ENCODE results near the gene CSNK1G2. TPM values are rescaled to one million over a fixed set of nuclear protein-coding genes. Genes with fewer than 3 reads are reported as not detected.

CSNK1G2 gene
- total and polyA plus RNA-seq, 2 of the 13 experiments (the other 11 are each of a cell fraction or from before 2014, with no cell fraction given), result 53.8 to 72.5 TPM

DNA sequence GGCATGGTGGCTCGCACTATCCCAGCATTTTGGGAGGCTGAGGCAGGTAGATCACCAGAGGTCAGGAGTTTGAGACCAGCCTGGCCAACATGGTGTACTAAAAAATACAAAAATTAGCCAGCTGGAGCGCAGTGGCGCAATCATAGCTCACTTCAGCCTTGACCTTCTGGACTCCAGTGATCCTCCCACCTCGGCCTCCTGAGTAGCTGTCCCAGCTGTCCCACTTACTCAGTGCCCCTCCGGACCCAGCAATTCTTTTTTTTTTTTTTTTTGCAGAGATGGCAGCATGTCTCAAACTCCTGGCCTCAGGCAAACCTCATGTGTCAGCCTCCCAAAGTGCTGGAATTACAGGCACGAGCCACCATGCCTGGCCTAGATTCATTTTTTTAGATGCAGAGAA is 38.0 kb upstream of the CSNK1G2 start (continued):
- TF ChIP-seq MYPOP (CRISPR knock-in tag; IDR thresholded peaks at IDR 0.05), result no peak
- no peak for TF ChIP-seq ZNF317 (CRISPR knock-in tag; IDR thresholded peaks at IDR 0.05)
- TF ChIP-seq NR2C2 (CRISPR knock-in tag; IDR thresholded peaks at IDR 0.05; ENCODE audit: borderline replicate concordance), result peak; percentile 44; the same call in 1 of the 2 replicates
- TF ChIP-seq PCBP1 (IDR thresholded peaks at IDR 0.05; ENCODE audit: borderline replicate concordance, low read depth, low read length), result no peak
- TF ChIP-seq WIZ (CRISPR knock-in tag; IDR thresholded peaks at IDR 0.05), result no peak
- TF ChIP-seq NFRKB (IDR thresholded peaks at IDR 0.05), result no peak
- TF ChIP-seq ZKSCAN1 (IDR thresholded peaks at IDR 0.05; ENCODE audit: low read length), result no peak
- TF ChIP-seq ZNF839 (CRISPR knock-in tag; IDR thresholded peaks at IDR 0.05; ENCODE audit: borderline replicate concordance), result no peak
- no peak for TF ChIP-seq ZNF879 (CRISPR knock-in tag; IDR thresholded peaks at IDR 0.05)
- TF ChIP-seq, protein P1, sequence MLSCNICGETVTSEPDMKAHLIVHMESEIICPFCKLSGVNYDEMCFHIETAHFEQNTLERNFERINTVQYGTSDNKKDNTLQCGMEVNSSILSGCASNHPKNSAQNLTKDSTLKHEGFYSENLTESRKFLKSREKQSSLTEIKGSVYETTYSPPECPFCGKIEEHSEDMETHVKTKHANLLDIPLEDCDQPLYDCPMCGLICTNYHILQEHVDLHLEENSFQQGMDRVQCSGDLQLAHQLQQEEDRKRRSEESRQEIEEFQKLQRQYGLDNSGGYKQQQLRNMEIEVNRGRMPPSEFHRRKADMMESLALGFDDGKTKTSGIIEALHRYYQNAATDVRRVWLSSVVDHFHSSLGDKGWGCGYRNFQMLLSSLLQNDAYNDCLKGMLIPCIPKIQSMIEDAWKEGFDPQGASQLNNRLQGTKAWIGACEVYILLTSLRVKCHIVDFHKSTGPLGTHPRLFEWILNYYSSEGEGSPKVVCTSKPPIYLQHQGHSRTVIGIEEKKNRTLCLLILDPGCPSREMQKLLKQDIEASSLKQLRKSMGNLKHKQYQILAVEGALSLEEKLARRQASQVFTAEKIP (CRISPR knock-in tag; IDR thresholded peaks at IDR 0.05; ENCODE audit: borderline replicate concordance), result no peak
- TF ChIP-seq ZNF10 (CRISPR knock-in tag; IDR thresholded peaks at IDR 0.05; ENCODE audit: borderline replicate concordance, low read depth), result no peak
- TF ChIP-seq ZNF724P (CRISPR knock-in tag; IDR thresholded peaks at IDR 0.05; ENCODE audit: borderline replicate concordance), result no peak
- TF ChIP-seq KDM5A (IDR thresholded peaks at IDR 0.05; ENCODE audit: borderline replicate concordance, low read length), result no peak
- TF ChIP-seq, protein P2, sequence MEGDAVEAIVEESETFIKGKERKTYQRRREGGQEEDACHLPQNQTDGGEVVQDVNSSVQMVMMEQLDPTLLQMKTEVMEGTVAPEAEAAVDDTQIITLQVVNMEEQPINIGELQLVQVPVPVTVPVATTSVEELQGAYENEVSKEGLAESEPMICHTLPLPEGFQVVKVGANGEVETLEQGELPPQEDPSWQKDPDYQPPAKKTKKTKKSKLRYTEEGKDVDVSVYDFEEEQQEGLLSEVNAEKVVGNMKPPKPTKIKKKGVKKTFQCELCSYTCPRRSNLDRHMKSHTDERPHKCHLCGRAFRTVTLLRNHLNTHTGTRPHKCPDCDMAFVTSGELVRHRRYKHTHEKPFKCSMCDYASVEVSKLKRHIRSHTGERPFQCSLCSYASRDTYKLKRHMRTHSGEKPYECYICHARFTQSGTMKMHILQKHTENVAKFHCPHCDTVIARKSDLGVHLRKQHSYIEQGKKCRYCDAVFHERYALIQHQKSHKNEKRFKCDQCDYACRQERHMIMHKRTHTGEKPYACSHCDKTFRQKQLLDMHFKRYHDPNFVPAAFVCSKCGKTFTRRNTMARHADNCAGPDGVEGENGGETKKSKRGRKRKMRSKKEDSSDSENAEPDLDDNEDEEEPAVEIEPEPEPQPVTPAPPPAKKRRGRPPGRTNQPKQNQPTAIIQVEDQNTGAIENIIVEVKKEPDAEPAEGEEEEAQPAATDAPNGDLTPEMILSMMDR (CRISPR knock-in tag; IDR thresholded peaks at IDR 0.05), result no peak
- TF ChIP-seq NR2F1 (CRISPR knock-in tag; IDR thresholded peaks at IDR 0.05), result peak; percentile 34 to 64; a peak in 3 of 4 replicates
- TF ChIP-seq, protein P3, sequence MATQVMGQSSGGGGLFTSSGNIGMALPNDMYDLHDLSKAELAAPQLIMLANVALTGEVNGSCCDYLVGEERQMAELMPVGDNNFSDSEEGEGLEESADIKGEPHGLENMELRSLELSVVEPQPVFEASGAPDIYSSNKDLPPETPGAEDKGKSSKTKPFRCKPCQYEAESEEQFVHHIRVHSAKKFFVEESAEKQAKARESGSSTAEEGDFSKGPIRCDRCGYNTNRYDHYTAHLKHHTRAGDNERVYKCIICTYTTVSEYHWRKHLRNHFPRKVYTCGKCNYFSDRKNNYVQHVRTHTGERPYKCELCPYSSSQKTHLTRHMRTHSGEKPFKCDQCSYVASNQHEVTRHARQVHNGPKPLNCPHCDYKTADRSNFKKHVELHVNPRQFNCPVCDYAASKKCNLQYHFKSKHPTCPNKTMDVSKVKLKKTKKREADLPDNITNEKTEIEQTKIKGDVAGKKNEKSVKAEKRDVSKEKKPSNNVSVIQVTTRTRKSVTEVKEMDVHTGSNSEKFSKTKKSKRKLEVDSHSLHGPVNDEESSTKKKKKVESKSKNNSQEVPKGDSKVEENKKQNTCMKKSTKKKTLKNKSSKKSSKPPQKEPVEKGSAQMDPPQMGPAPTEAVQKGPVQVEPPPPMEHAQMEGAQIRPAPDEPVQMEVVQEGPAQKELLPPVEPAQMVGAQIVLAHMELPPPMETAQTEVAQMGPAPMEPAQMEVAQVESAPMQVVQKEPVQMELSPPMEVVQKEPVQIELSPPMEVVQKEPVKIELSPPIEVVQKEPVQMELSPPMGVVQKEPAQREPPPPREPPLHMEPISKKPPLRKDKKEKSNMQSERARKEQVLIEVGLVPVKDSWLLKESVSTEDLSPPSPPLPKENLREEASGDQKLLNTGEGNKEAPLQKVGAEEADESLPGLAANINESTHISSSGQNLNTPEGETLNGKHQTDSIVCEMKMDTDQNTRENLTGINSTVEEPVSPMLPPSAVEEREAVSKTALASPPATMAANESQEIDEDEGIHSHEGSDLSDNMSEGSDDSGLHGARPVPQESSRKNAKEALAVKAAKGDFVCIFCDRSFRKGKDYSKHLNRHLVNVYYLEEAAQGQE (IDR thresholded peaks at IDR 0.05; ENCODE audit: borderline replicate concordance in 1 of 2, low read depth in 1 of 2, low read length in 2 of 2), result 0 out of 4 replicates have a peak, but pooled peaks of 1 of the 2 experiments have one; percentile 5
- TF ChIP-seq FOXP1 (IDR thresholded peaks at IDR 0.05), result no peak
- no peak for TF ChIP-seq FOXP1 (CRISPR knock-in tag; IDR thresholded peaks at IDR 0.05)
- TF ChIP-seq PAX8 (CRISPR knock-in tag; IDR thresholded peaks at IDR 0.05; ENCODE audit: borderline replicate concordance), result no peak
- TF ChIP-seq SP1 (IDR thresholded peaks at IDR 0.05), result no peak
- no peak for TF ChIP-seq SP1 (CRISPR knock-in tag; IDR thresholded peaks at IDR 0.05)
- no peak for TF ChIP-seq CC2D1A (CRISPR knock-in tag; IDR thresholded peaks at IDR 0.05)
